ENCODE results near the gene GUCD1. TPM values are rescaled to one million over a fixed set of nuclear protein-coding genes. Genes with fewer than 3 reads are reported as not detected.
"Not testable (repeated sequence)": the region's sequence is repeated elsewhere in the genome, so short reads cannot be mapped to it uniquely, and the experiment has no call there.

Gene GUCD1
- total RNA-seq, 1 donor from 2014 or later, result 81.8 TPM

DNA sequence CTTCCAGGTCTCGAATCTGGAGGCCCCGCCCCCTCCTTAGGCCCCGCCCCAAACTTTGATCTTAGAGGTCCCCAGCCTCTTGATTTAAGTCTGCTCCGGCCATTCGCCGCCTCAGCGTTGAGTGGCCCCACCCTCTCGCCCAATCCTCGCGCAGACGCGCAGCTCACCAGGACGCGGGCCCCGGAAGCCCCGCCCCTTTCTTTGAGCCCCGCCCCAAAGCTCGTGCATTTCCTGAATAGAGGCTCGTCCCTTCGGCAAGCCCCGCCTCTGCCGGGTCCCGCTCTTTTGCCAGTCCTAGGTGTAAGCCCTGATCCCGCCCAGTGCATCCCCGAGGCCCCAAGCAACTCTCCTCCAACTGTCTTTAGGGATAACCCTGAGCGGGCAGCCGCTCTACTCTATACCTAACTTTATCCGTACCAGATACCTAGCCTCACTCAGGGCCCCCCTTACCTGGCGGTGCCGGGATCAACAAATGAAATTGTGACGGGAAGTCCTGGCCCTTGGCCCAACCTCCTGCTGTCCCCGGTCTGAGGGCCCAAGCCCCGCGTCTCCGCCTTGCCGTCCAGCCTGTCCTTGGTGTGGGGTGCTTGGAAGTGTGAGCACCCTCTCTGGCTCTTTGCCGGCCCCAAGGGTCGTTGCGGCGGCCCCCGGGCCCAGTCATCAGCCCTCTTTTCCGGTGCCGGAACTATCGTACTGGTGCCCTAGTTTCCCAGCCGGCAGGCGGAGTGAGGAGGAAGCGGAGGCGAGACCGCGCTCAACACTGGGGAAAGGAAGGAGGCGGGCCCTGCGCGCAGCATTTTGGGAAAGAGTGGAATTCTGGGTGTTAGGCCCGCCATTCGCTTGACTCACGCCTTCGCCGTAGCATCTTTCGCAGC lies 464 bp upstream of the GUCD1 start, which contains the start of gene SNRPD3:
TSS of gene SNRPD3 (plus strand) at position 835 of the 875 bp plus-strand sequence. CDS start 1,676 bp downstream, outside the sequence.
- Histone ChIP-seq H3K27me3 (ENCODE audit: control insufficient read depth, insufficient read depth, low read length) (no peaks in the 10 kb centered on the region), H3K4me3 (ENCODE audit: low read depth, low read length) (peak within 1 kb of the TSS; percentile 90), H3K36me3 (ENCODE audit: control insufficient read depth, insufficient read depth, low read length) (no peaks in the 10 kb centered on the region)
- peak; percentile 86 for DNase-seq (ENCODE audit: low read depth)
- TF ChIP-seq, protein P1, sequence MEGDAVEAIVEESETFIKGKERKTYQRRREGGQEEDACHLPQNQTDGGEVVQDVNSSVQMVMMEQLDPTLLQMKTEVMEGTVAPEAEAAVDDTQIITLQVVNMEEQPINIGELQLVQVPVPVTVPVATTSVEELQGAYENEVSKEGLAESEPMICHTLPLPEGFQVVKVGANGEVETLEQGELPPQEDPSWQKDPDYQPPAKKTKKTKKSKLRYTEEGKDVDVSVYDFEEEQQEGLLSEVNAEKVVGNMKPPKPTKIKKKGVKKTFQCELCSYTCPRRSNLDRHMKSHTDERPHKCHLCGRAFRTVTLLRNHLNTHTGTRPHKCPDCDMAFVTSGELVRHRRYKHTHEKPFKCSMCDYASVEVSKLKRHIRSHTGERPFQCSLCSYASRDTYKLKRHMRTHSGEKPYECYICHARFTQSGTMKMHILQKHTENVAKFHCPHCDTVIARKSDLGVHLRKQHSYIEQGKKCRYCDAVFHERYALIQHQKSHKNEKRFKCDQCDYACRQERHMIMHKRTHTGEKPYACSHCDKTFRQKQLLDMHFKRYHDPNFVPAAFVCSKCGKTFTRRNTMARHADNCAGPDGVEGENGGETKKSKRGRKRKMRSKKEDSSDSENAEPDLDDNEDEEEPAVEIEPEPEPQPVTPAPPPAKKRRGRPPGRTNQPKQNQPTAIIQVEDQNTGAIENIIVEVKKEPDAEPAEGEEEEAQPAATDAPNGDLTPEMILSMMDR (IDR thresholded peaks at IDR 0.05; ENCODE audit: insufficient read depth, low read length, poor library complexity, severe bottlenecking), result peak; percentile 18

DNA sequence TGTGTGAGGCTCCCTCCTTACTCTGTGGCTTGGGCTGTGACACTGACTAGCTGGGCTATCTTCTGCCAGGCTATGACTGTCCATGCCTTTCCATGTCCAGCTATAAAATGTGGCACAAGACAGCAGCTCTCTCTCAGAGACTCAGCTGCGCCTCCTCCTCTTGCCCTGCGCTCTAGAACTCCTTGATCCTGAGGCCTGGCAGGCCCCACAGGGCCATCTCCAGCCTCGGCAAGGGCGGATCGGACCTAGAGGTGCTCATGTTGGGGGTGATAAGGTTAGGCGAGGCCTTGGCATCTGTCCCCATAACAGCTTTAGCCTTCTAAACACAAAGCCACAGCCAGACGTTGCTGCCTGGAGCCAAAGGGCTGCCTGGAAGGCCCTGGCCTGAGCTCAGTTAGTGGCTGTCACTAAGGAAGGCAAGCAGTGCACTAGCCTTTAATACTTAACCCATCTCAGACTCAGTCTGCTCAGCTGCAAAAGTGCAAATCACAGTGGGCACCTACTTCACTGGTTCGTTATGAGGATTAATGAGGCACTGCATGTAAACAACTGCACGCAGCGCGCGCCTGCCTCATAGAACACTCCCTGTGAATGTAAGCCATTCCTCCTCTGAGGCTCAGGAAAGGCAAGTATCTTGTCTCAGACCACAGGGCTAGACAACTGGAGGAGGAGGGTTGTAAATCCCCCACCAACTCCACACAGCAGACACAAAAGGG lies 1.2 kb downstream of the GUCD1 start:
- no peaks in the 10 kb centered on the region for H3K27me3 ChIP-seq (ENCODE audit: control insufficient read depth, insufficient read depth, low read length)
- TF ChIP-seq, protein P1 (IDR thresholded peaks at IDR 0.05; ENCODE audit: insufficient read depth, low read length, poor library complexity, severe bottlenecking), result no peak
- H3K4me3 ChIP-seq (ENCODE audit: low read depth, low read length), result peak overlapping the region; percentile 83
- DNase-seq (ENCODE audit: low read depth), result no peak
- no peaks in the 10 kb centered on the region for H3K36me3 ChIP-seq (ENCODE audit: control insufficient read depth, insufficient read depth, low read length)

DNA sequence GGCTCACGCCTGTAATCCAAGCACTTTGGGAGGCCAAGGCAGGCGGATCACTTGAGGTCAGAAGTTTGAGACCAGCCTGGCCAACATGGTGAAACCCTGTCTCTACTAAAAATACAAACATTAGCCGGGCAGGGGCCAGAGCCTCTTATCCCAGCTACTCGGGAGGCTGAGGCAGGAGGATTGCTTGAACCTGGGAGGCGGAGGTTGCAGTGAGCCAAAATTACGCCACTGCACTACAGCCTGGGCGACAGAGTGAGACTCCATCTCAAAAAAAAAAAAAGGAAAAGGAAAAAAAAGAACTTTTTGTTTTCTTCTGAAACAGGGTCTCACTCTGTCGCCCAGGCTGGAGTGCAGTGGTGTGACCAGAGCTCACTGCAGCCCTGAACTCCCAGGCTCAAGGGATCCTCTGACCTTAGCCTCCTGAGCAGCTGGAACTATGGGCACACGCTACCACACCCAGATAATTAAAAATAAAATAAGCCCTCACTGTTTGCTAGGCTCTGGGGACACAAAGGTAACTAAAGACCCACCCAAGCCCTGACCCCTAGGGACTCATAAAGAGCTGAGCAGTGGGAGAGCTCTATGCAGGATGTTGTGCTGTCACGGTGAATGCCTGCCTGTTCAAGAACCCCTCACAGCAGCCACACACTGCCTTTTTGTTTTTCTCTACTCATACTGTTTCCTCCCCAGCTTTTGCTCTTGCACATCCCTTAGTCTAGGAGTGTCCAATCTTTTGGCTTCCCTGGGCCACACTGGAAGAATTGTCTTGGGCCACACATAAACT lies 2.2 kb downstream of the GUCD1 start:
- DNase-seq (ENCODE audit: low read depth); H3K36me3 ChIP-seq (ENCODE audit: control insufficient read depth, insufficient read depth, low read length); H3K4me3 ChIP-seq (ENCODE audit: low read depth, low read length): not testable (repeated sequence)

DNA sequence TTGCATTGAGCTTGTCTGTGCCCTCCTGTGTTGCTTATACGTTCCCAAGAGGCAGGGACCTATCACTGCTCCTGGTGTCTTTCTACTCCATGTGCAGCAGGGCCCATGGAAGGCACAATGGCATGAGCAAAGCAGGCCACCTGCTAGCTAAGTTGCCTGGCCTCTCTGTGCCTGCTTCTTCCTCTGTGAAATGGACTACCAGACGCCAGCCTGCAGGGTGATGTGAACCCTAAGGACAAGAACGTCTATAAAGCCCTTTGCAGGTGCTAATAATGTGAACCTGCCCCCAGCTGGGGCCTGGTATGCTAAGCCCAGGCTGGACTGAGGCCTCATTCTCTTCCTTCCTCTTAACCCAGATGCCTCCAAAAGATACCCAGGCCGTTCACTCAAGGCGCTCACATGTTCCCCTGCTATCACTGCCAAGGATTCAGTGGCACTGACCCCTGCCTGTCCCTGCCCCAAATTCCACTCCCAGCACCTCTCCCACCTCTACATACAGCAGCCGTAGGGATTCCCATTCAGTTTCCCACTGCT lies 4.0 kb downstream of the GUCD1 start:
- H3K4me3 ChIP-seq (ENCODE audit: low read depth, low read length), result no peak overlapping the region

More for the DNA sequence above, 2.2 kb downstream of the GUCD1 start:
- H3K27me3 ChIP-seq (ENCODE audit: control insufficient read depth, insufficient read depth, low read length), result not testable (repeated sequence)

DNA sequence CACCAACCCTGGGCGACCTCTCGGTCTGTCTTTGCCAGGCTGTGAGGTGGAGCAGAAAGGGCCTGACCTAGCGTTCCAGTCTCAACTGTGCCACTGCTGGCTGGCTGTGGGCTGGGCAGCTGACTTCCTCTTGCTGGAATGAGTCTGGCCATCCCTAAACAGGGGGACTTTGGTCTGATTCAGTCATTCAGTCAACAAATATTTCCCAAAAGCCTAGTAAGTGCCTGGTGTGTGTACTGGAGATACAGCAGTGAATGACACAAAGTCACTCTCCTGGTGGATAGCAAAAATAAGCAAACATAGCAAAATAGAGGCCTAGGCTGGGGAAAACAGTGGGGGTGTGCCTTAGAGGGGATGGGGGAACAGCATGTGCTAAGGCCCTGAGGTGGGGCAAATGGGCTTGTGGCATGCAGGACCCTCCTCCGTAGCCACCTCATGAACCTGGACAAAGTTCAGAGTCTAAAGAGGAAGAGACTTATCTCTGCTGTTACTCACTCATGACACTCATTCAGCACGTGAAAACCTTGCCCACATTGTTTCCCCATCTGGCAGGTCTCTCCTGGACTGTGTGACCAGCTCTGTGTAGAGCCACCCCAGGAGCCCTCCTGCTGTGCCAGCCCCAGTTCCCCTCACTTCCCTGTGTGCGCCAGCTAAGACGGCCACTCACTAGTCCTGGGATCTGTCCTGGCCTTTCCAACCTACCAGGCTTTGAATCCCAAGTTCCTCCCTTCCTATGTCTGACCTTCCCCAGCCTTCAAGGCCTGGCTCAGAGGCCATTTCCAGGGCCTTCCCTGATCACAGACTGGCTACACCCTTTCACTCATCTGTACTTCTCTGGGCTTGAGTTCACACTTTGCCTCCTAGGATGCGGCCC lies 4.7 kb downstream of the GUCD1 start:
- no peak for DNase-seq (ENCODE audit: low read depth)

More for the DNA sequence above, 4.0 kb downstream of the GUCD1 start:
- peaks cover 2% of the 10 kb centered on the region for H3K36me3 ChIP-seq (ENCODE audit: control insufficient read depth, insufficient read depth, low read length)
- H3K27me3 ChIP-seq (ENCODE audit: control insufficient read depth, insufficient read depth, low read length), result no peaks in the 10 kb centered on the region
- TF ChIP-seq, protein P1 (IDR thresholded peaks at IDR 0.05; ENCODE audit: insufficient read depth, low read length, poor library complexity, severe bottlenecking), result no peak
- no peak for DNase-seq (ENCODE audit: low read depth)

More for the DNA sequence above, 4.7 kb downstream of the GUCD1 start:
- no peaks in the 10 kb centered on the region for H3K27me3 ChIP-seq (ENCODE audit: control insufficient read depth, insufficient read depth, low read length)
- TF ChIP-seq, protein P1 (IDR thresholded peaks at IDR 0.05; ENCODE audit: insufficient read depth, low read length, poor library complexity, severe bottlenecking), result no peak
- no peak overlapping the region for H3K4me3 ChIP-seq (ENCODE audit: low read depth, low read length)
- peaks cover 2% of the 10 kb centered on the region for H3K36me3 ChIP-seq (ENCODE audit: control insufficient read depth, insufficient read depth, low read length)
